NCI-H82 treated with DMSO at 0.1 percent for 48 hours (cell line): Measurements from ENCODE around the gene S100A6.
A peak's percentile ranks its signal among the peaks of the same experiment; 100 is the strongest.

Experiments
- DNase-seq: peaks from one replicate; lab custom pipeline; 2025; ENCODE audit not compliant: unreplicated experiment; lab: John Stamatoyannopoulos, UW

S100A6 gene

GRCh38 chr1:153545067-153546055 is 9.6 kb upstream of the S100A6 start, which contains the start of gene S100A4:
Gene S100A4, minus strand, starts transcription at chr1:153545806. Its CDS starts 1,012 bp downstream, at chr1:153544794.
- DNase-seq: peak; percentile 93

DNA sequence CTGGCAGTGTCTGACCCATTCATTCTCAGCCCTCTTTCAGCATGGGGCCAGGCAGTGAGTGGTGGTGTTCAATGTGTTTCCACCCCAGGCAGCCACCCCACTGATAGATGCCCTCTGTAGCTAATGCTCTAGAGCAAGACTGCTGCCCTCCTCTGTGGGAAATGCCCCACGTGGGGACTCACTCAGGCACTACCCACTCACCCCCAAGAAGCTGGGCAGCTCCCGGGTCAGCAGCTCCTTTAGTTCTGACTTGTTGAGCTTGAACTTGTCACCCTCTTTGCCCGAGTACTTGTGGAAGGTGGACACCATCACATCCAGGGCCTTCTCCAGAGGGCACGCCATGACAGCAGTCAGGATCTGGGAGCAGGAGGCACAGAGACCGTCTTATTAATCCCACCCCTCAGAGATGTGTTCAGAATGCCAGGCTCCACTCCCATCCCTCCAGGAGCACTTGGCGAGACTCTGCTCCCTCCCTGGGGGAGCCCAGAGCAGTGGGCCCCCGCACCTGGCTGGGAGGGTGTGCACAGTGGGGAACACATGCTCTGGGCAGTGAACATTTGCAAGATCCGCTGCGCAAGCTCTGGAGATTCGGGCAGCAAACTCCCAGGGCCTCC is 8.8 kb upstream of the S100A6 start:
- no peak for DNase-seq

DNA sequence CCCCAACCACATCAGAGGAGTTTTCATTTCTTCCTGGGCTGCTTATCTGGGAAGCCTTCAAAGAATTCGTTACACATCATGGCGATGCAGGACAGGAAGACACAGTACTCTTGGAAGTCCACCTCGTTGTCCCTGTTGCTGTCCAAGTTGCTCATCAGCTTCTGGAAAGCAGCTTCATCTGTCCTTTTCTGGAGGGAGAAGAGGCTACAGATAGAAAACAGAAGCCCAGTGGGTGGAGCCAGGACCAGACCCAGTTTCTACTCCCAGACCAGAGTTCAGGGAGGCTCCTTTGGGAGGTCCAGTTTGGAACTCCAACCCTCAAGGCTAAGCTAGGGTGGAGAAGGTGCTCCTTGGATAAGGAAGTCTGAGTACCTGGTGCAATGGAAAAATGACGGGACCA is 7.9 kb upstream of the S100A6 start:
- no peak for DNase-seq

DNA sequence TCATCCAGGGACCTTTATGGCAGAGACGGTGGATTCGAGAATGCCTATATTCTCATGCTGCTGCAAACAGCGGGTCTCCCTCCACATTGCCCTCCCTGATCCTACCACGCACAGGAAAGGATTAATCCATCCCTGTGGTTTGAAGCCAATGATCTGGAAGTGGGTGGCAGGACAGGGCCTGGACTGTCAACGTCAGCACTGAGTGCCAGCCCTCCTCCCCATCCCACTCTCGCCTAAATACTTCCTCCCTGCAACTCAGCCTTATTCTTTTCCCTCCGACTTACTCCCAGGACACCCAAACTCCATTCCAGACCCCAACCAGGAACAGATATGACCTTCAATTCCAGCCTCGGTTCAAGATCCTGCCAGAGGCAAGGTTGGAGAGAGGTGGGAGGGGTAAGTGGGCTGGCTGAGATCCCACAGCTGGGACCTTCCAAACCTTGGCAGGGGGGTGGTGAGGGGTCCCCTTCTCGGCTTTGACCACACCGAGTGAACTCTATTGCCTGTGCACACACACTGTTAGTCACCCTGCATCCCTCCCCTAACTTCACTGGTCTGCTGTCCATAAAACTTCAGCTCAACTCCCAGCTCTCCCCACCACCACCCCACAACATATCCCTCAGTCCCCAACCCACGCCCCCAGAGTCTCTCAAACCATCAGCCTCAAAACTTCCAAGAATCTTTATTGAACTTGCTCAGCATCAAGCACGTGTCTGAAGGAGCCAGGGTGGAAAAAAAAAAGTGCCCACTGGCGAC is 7.3 kb upstream of the S100A6 start:
- DNase-seq: no peak

GRCh38 chr1:153541641-153542590 is 6.1 kb upstream of the S100A6 start:
- no peak for DNase-seq

- no peak for DNase-seq
These were observed 4.9 kb upstream of the S100A6 start, which contains the start of gene S100A5 for GRCh38 chr1:153540394-153541361. Gene S100A5, minus strand, starts transcription at chr1:153540934. Its CDS starts 743 bp downstream, at chr1:153540191.

DNA sequence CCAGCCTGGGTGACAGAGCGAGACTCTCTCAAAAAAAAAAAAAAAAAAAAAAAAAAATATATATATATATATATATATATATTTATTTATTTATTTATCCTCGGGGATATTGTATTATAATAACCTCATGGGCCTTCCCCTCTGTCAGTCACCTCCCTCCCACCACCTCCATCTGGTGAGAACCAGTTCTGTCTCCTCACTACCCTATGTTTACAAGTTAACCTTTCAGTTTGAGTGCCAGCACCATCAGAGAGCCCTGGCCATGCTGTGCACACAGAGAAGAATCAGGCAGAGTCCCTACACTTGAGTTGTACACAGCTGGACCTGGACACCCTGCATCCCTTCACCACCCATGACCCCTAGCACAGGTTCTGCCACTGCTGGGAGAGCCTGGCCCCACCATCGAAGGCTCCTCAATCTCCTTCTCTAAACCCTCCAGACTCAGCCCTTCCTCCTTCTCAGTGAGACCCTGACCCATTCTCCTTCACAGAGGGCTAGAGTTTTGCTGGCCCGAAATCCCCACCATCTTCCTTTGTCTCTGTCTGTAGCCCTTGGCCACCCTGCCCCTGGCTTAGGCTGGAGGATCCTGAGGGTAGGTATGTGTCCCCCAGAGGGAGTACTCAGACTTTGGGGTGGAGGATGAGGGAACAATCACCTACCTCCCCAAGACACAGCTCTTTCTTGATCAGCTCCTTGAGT is 3.8 kb upstream of the S100A6 start:
- no peak for DNase-seq

GRCh38 chr1:153538315-153538821 is 2.6 kb upstream of the S100A6 start:
- peak; percentile 95 for DNase-seq

DNA sequence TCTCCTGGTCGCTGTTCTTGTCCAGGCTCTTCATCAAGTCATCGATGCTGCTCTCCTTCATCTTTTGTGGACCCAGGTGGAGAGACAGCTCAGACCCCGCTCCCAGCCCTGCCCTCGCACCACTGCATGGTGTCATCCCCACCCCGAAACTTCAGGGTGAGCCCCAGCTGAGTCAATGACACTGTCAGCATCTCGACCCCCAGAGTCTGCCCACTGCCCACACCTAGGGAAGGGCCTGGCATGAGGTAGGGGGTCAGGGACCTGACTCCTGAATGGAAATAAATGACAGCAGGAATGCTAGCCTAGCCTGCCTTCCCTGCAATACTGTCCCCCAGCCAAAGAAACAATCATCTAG is 1.6 kb upstream of the S100A6 start:
- DNase-seq: no peak

DNA sequence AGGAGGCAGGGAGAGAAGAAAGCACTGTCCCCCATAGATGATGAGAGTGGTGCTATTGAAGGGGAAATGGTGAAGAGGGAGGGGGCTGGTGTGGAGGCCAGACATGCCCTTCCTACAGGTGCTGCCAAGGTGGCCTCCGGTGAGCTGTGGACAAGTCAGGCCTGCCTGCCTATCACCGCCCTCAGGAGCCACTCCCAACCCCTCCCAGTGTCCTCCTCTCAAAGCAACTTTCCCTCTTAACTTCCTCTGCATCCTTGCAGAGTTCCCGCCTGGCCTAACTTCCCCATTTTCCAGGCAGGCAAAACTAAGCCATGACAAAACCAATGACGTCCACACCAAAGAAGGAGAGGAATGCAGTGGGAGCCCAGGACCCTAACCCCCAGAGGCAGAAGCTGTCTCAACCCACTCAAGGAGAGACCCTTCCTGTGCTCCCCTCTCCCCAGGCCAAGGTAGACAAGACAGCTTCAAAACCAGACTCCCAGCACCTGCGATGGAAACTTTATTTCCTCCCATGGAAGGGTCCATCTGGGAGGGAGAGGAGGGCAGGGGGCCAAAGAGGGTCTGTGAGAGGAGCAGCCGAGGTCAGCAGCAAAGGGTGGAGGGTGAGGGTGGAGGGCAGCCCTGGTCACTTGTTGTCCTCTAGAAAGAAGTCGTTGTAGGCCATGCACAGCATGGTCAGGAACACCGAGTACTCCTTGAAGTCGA is 1.0 kb upstream of the S100A6 start:
- no peak for DNase-seq

- no peak for DNase-seq
These were observed 350 bp upstream of the S100A6 start for GRCh38 chr1:153536012-153536670.

DNA sequence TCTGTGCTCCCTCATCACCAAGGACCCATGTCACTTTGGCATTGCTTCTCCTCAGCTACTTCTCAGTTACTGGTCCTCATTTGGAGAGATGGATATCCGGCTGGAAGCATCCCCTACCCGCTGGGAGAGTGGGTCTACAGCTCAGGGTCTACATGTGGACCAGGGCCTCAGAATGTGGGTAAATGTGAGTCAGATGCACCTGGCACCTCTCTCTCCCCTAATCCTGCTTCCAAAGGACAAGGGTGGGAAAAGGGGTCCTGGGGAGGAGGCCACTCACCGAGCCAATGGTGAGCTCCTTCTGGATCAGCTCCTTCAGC is 908 bp downstream of the S100A6 start:
- no peak for DNase-seq

DNA sequence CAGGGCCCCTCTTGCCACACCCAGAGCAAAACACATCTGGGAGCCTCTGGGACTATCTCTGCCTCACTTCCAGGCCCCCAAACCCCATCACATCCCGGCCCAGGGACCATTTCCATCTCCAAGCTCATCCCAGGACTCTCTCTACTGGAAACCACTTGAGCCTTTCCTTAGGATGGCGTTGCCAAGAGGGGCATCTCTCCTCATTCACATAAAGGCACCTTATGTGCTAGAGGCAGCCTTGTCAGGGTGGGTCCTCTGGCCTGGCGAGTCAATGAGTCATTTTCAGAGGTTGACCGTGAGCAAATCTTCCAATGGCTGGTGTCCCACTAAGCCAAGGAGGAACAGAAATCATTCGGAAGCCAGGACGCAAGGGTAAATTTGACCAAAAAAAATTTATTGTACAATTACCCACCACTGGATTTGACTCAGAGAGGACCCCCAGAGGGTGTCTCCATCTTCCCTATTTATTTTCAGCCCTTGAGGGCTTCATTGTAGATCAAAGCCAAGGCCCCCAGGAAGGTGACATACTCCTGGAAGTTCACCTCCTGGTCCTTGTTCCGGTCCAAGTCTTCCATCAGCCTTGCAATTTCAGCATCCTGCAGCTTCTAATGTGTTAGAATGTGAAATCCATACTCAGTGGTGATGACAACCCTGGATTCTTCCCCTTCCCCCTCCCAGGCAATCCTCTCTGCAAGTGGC is 1.4 kb downstream of the S100A6 start:
- no peak for DNase-seq

- peak; percentile 63 for DNase-seq
These were observed 2.0 kb downstream of the S100A6 start for GRCh38 chr1:153533689-153534201.

- peak; percentile 80 for DNase-seq
These were observed 2.8 kb downstream of the S100A6 start for GRCh38 chr1:153532769-153533599.

- peak; percentile 13 for DNase-seq
These were observed 3.6 kb downstream of the S100A6 start for GRCh38 chr1:153532181-153532580.
